ENCODE measurements around the gene HIPK2. TPM values are rescaled to one million over a fixed set of nuclear protein-coding genes. Genes with fewer than 3 reads are reported as not detected.

The HIPK2 gene
- total RNA-seq, 1 experiment from 2014 or later = 64.3 TPM

GRCh38 chr7:139823959-139824521, 46.2 kb upstream of the HIPK2 start:
- peaks cover 21% of the 10 kb centered on the region for H3K27me3 Mint-ChIP-seq (ENCODE audit: insufficient read depth, unreplicated experiment)
- ChIA-PET CTCF (interaction anchor here (0.8 kb wide), 1 partner anchor 177 kb away, joined by 3 read pairs; no protein-coding TSS in a partner anchor), POLR2A (interaction anchor here (1.0 kb wide), 1 partner anchor 8 kb away, joined by 3 read pairs; no protein-coding TSS in a partner anchor)
- H3K36me3 Mint-ChIP-seq (ENCODE audit: insufficient read depth, unreplicated experiment) = no peaks in the 10 kb centered on the region
- H3K27ac Mint-ChIP-seq (ENCODE audit: low read depth, unreplicated experiment) = no peak overlapping the region
- no peaks in the 10 kb centered on the region for H3K9me3 Mint-ChIP-seq (ENCODE audit: unreplicated experiment)
- peaks cover 5% of the 10 kb centered on the region for H3K4me1 Mint-ChIP-seq (ENCODE audit: insufficient read depth, unreplicated experiment)
- DNase-seq (ENCODE audit: unreplicated experiment) = no peak
- no TSS peak for BruUV-seq (replicated peaks)
- TF ChIP-seq CTCF (IDR thresholded peaks at IDR 0.05; ENCODE audit: unreplicated experiment) = no peak
- no peak overlapping the region for H3K4me3 Mint-ChIP-seq (ENCODE audit: unreplicated experiment)
- intact Hi-C loops (cut with micrococcal nuclease) = no loop called here

- no peak overlapping the region for H3K27ac Mint-ChIP-seq (ENCODE audit: low read depth, unreplicated experiment)
- no TSS peak for BruUV-seq (replicated peaks)
- H3K9me3 Mint-ChIP-seq (ENCODE audit: unreplicated experiment) = no peaks in the 10 kb centered on the region
- peaks cover 5% of the 10 kb centered on the region for H3K4me1 Mint-ChIP-seq (ENCODE audit: insufficient read depth, unreplicated experiment)
- H3K36me3 Mint-ChIP-seq (ENCODE audit: insufficient read depth, unreplicated experiment) = no peaks in the 10 kb centered on the region
- POLR2A ChIA-PET = interaction anchor here (1.0 kb wide), 1 partner anchor 9 kb away, joined by 3 read pairs; no protein-coding TSS in a partner anchor
- intact Hi-C loops (cut with micrococcal nuclease) = no loop called here
- no peak for DNase-seq (ENCODE audit: unreplicated experiment)
- CTCF ChIA-PET = interaction anchor here (0.6 kb wide), 1 partner anchor 37 kb away, joined by 3 read pairs; no protein-coding TSS in a partner anchor
- no peak overlapping the region for H3K4me3 Mint-ChIP-seq (ENCODE audit: unreplicated experiment)
- no peak for TF ChIP-seq CTCF (IDR thresholded peaks at IDR 0.05; ENCODE audit: unreplicated experiment)
- H3K27me3 Mint-ChIP-seq (ENCODE audit: insufficient read depth, unreplicated experiment) = peaks cover 21% of the 10 kb centered on the region
These were observed 45.1 kb upstream of the HIPK2 start for GRCh38 chr7:139822855-139823254.

- ChIA-PET POLR2A (interaction anchor here (0.6 kb wide), 2 partner anchors 72 to 160 kb away, joined by 4 to 5 read pairs; no protein-coding TSS in a partner anchor), CTCF (interaction anchor here (0.6 kb wide), 1 partner anchor 373 kb away, joined by 3 read pairs; no protein-coding TSS in a partner anchor)
- intact Hi-C loops (cut with micrococcal nuclease) = no loop called here
- BruUV-seq (replicated peaks) = no TSS peak
- no peak overlapping the region for H3K4me3 Mint-ChIP-seq (ENCODE audit: unreplicated experiment)
- H3K9me3 Mint-ChIP-seq (ENCODE audit: unreplicated experiment) = no peaks in the 10 kb centered on the region
- no peak for TF ChIP-seq CTCF (IDR thresholded peaks at IDR 0.05; ENCODE audit: unreplicated experiment)
- H3K4me1 Mint-ChIP-seq (ENCODE audit: insufficient read depth, unreplicated experiment) = peaks cover 5% of the 10 kb centered on the region
- peaks cover 10% of the 10 kb centered on the region for H3K27me3 Mint-ChIP-seq (ENCODE audit: insufficient read depth, unreplicated experiment)
- no peaks in the 10 kb centered on the region for H3K36me3 Mint-ChIP-seq (ENCODE audit: insufficient read depth, unreplicated experiment)
- H3K27ac Mint-ChIP-seq (ENCODE audit: low read depth, unreplicated experiment) = no peak overlapping the region
- no peak for DNase-seq (ENCODE audit: unreplicated experiment)
These were observed 43.7 kb upstream of the HIPK2 start for GRCh38 chr7:139821349-139822105.

GRCh38 chr7:139820089-139820488, 42.3 kb upstream of the HIPK2 start:
- H3K4me3 Mint-ChIP-seq (ENCODE audit: unreplicated experiment) = no peak overlapping the region
- no peaks in the 10 kb centered on the region for H3K4me1 Mint-ChIP-seq (ENCODE audit: insufficient read depth, unreplicated experiment)
- no peak for DNase-seq (ENCODE audit: unreplicated experiment)
- no peak overlapping the region for H3K27ac Mint-ChIP-seq (ENCODE audit: low read depth, unreplicated experiment)
- POLR2A ChIA-PET = interaction anchor here (0.6 to 2.6 kb wide), 4 partner anchors 12 to 96 kb away, joined by 3 to 6 read pairs (median 3); no protein-coding TSS in a partner anchor
- TF ChIP-seq CTCF (IDR thresholded peaks at IDR 0.05; ENCODE audit: unreplicated experiment) = no peak
- no peaks in the 10 kb centered on the region for H3K9me3 Mint-ChIP-seq (ENCODE audit: unreplicated experiment)
- CTCF ChIA-PET = no interaction called here
- peaks cover 5% of the 10 kb centered on the region for H3K36me3 Mint-ChIP-seq (ENCODE audit: insufficient read depth, unreplicated experiment)
- H3K27me3 Mint-ChIP-seq (ENCODE audit: insufficient read depth, unreplicated experiment) = no peaks in the 10 kb centered on the region
- BruUV-seq (replicated peaks) = no TSS peak
- intact Hi-C loops (cut with micrococcal nuclease) = no loop called here
